GM19438 (cell line): ENCODE data around the gene KLLN.
A peak's percentile ranks its signal among the peaks of the same experiment; 100 is the strongest.
"Not testable (repeated sequence)": the region's sequence is repeated elsewhere in the genome, so short reads cannot be mapped to it uniquely, and the experiment has no call there.

Experiments used
- ATAC-seq: cut with Tn5 transposase; IDR thresholded peaks from one replicate; pipeline ENCODE4 v1.9.1; 2021; ENCODE audit warnings: low read depth; ENCODE audit not compliant: unreplicated experiment

Gene KLLN

GRCh38 chr10:87843714-87844113, 19.6 kb downstream of the KLLN start:
- ATAC-seq: no peak

DNA sequence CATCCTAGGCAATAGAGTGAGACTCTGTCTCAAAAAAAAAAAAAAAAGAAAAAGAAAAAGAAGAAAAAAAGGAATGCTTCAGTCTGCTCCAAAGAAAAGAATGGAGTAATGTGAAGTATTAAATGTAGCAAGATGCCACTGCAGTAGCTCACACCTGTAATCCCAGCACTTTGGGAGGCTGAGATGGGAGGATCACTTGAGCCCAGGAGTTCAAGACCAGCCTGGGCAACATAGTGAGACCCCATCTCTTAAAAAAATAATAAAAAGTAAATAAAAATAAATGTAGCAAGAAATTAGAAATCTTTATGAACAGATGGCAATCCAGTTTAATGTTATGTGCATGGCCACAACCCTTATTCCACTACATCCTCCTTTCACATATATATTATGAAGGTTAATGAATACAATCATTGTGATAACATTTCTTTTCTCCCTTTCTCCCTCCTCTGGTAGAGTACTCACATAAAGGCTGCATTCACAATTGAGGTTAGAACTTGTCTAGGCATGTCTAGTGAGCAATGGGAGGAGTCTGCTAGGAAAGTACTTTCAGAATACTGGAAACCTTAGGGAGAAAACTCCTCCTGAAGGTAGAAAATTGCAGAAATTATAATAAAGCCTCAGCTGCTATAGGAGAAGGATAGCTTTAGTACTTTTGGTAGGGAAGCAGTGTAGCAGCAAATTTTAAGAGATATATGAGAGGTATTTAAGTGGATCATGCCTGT, 20.4 kb downstream of the KLLN start:
- no peak for ATAC-seq

DNA sequence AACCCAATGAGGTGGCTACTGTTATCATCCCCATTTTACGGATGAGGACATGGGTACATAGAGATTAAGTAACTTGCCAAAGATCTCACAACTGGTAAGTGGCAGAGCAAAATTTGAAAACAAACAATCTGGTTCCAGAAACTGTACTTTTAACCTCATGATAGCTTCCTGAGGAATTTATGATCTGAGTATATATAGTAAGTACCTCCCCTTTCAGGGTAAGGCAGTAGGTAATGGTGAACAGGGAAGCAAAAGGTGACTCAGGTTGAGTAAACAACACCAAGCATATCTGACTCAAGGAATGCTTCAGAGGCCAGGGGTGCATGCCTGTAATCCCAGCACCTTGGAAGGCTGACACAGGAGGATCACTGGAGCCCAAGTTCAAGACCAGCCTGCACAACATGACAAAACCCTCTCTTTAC, 21.1 kb downstream of the KLLN start:
- ATAC-seq: no peak

- ATAC-seq: no peak
Observed at GRCh38 chr10:87841186-87841585, 22.1 kb downstream of the KLLN start.

DNA sequence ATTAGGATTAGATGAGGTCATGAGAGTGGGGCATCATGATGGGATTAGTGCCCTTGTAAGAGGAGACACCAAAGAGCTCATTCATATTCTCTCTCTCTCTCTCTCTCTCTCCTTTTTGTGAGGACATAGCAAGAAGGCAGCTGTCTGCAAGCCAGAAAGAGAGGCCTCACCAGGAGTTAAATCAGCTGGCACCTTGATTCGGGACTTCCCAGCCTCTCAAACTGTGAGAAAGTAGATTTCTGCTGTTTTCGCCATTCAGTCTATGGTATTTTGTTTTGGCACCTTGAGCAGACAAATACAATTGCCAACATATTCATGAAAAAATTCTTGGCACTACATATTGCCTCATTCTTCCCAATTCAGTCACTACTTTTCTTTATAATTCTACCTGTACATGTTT, 24.7 kb downstream of the KLLN start:
- no peak for ATAC-seq

DNA sequence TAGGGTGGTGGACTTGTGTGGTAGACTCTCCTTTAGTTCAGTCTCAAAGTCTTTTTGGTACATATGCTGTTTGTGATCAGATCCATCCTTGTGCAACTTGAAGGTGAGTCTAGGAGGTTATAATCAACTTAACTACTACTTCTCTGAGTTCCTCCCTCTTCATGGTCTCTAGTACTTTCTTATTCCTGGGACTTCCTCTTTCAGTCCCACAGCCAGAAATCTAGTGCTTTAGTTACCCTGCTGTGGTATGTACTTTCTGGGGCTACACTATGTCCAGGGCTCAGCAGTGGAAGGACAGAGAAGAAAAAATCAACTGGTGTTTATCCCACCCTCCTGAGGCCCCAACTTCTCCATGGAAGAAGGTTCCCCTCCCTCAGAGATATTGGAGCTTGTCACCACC, 25.9 kb downstream of the KLLN start:
- no peak for ATAC-seq

- ATAC-seq: no peak
Observed at GRCh38 chr10:87836098-87836497, 27.2 kb downstream of the KLLN start.

- no peak for ATAC-seq
Observed at GRCh38 chr10:87829986-87830729, 33.2 kb downstream of the KLLN start.

DNA sequence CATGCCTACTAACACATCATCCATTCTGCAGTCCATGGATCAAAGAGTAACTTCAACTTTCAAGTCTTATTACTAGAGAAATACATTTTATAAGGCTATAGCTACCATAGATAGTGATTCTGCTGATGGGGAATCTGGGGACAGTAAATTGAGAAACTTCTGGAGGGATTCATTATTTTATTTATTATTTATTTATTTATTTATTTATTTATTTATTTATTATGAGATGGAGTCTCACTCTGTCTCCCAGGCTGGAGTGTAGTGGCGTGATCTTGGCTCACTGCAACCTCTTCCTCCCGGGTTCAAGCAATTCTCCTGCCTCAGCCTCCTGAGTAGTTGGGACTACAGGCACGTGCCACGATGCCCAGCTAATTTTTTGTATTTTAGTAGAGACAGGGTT, 34.3 kb downstream of the KLLN start:
- ATAC-seq: not testable (repeated sequence)

- no peak for ATAC-seq
Observed at GRCh38 chr10:87827681-87828080, 35.7 kb downstream of the KLLN start.

GRCh38 chr10:87826653-87827052, 36.7 kb downstream of the KLLN start:
- ATAC-seq: no peak

GRCh38 chr10:87819289-87819585, 44.1 kb downstream of the KLLN start:
- no peak for ATAC-seq

DNA sequence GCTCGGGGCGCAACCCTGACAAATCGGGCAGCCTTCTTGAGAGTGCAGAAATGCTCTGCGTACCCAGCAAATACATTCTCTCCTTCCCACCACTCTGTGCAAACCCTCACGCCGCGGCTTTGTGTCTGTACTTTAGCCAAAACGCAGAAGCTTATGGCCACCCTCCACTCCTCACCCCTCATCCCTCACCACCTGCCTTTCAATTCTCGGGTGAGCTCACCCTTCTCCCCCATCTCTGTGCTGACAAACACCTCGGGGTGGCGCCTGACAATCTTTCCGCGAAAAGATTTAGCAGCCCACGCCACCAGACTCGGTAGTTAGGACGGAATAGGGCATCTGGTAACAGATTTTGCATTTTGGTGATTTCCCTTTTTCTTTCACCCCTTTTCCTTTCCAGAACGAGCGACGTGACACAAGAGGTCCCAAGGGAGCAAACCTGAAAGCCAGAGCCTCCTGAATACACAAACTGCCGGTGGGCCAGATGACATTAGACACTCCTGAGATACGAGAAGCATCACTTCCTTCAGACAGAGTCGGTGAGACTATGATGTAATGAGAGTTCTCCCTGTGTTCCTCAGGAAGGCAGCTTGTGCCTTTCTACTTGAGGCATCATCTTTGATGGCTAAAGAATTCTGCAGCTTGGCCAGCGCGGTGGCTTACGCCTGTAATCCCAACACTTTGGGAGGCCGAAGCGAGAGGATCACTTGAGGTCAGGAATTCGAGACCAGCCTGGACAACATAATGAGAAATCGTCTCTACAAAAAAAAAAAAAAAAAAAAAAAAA, 44.6 kb downstream of the KLLN start:
- ATAC-seq: peak; percentile 55

DNA sequence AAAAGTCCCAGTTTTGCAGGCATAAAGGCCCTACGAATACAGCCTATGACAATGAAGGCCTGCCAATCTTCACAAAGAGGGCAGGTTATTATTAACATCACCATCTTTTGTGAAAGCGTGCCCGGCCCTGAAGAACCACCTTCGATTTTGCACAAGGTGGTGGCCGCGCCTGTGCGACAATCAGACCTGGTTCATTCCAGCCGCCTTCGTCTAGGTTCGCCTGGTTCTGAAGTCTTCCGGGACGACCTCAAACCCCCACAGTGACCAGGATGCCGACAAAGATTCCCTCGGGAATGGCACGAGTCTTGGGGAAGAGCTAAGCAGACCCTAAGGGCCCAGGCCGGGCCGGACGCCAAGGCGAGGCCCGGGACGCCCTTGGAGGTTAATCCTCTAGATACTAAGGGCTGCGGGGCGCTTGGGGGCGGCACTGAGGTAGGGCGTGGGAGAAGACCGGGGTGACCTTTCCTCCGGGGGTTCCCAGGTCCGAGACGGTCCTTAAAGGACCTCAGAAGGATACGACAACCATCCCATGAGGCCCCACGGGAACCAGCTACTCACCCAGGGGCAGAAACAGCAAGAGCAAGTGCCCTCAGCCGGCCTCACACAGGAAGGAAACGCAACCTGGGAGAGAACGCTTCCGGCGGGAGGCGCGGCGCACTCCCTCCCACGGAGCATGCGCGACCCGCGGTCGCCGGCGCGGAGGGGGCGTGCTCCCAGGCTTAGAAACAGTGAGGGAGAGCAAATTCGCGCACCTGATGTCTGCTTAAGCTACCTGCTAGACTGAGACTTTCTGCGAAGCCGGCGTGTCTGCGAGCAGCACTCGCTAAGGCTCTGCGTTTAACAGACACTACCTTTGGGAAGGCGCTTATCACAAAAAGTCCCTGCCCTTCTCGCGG, 45.5 kb downstream of the KLLN start, which contains the start of gene ATAD1:
ATAD1 (minus strand) TSS at position 618 of the 896 bp plus-strand sequence. CDS start 3,627 bp downstream, outside the sequence.
- peak; percentile 81 for ATAC-seq

DNA sequence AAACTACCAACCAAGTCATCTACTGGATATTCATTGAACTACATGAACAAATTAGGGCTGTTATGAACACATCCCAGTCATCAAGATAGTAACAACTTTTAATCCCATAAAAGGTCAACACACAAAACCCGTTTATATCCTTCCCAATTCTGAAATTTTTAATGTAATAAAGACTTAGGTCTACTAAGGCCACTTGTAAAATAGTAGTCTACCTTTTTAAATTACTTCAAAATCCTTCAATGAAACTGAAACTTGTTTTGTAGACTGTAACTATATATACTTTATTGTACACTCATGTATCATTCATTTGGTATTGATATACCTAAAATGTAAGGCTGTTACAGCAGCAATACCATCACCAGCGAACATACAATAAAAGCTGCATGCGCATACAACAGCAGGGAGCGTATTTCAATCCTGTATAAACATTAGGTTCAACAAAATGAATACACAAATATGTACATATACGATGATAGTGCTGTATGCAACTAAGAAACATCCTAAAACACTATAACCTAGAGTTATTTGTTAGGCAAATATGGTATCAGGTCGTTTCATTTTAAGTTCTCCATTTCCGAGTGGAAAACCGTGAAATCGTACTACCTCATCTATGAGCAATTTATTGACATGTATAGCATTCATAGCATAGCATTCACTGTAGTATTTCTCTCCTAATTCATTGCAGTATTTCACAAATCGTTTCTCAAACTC, 46.3 kb downstream of the KLLN start:
- peak; percentile 2 for ATAC-seq

DNA sequence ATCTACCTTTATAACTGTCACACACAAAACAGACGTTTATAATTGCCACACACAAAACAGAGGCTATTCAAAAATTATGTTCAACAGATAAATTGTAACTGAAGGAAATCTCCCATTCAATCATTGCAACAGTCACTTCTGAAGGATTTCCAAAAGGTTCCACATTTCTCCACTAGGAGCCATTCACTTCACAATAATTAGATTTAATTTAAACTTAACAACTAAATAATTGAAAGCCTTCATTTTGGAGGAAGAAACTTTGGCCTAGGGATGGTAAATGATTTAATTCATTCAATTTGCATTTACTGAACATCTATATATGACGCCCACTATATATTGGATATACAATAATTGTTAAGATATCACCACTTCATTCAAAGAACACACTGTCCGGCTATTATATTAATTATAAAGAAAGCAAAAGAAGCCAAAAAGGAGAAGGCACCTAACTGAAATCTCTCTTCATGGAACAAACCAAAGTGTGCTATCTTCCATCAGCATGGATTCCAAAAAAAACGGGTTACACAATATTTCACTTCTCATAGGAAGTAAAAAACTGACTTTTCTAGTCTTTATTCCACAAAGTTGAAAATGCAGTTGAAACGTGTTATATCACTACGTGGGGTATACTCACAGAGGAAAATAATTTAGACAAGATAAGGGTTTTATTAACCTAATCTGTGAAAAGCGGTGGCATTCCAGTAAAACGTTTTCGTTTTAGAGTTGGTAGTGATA, 47.0 kb downstream of the KLLN start:
- no peak for ATAC-seq
